Fibroblast of villous mesenchyme (primary cell): Measurements from ENCODE around the gene HOXD9. TPM values are rescaled to one million over a fixed set of nuclear protein-coding genes. Genes with fewer than 3 reads are reported as not detected.
A peak's percentile ranks its signal among the peaks of the same experiment; 100 is the strongest.

Experiments used
- DNase-seq: peaks from one replicate; pipeline ENCODE4 v3.0.0-alpha.2; 2010; ENCODE audit warnings: low read depth
- H3K4me3 ChIP-seq: 2 replicates; pipeline ENCODE4 v1.5.1; 2011; ENCODE audit warnings: low read depth, mild to moderate bottlenecking, low read length
- total RNA-seq: library from RNA; depleted of rRNA; stranded (reverse); fragments of >200 nt; gene quantifications from 2 replicates; pipeline ENCODE4 v1.2.3, GENCODE V29; 2012
- TF ChIP-seq, protein P1 (sequence below): IDR thresholded peaks from 2 replicates; pipeline ENCODE4 v1.5.1; 2012; ENCODE audit warnings: low read depth, mild to moderate bottlenecking, low read length; ENCODE audit not compliant: insufficient read depth

HOXD9 gene
- total RNA-seq, 1 donor: 11.2 TPM

DNA sequence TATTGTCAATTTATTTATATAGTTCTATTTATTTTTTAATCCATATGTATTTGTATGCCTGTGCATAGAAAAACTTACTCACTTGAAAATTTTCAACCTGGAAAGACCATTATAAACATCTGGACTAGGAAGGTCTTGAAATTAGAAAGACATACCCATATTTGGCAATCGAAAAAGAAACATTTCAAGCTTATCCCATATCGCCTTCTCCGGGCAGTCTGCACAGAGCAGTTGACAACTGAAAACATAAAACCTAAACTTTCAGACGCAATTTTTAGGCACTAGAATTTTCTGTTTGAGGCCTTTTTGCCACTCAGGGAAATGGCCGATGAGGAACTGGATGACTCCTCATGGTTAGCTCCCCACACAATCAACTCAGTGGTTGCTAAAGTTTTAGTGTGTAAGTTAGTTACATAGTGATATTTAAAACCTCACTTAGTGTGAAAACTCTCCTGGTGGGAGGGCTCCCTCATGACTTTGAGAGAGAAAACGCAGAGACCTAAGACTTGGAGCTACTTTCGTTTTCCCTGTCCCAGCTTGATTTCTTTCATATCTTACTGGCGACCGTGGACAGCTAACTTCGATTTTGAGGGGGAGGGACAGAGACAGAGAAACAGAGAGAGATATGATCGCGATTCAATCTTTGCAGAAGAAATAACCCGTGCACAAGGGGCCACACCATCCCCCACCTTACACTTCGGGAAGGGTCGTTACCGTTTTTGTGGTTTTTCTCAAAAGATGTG, 26.1 kb upstream of the HOXD9 start:
- peak; percentile 32 for DNase-seq
- peak overlapping the region; percentile 49 for H3K4me3 ChIP-seq
- TF ChIP-seq, protein P1, sequence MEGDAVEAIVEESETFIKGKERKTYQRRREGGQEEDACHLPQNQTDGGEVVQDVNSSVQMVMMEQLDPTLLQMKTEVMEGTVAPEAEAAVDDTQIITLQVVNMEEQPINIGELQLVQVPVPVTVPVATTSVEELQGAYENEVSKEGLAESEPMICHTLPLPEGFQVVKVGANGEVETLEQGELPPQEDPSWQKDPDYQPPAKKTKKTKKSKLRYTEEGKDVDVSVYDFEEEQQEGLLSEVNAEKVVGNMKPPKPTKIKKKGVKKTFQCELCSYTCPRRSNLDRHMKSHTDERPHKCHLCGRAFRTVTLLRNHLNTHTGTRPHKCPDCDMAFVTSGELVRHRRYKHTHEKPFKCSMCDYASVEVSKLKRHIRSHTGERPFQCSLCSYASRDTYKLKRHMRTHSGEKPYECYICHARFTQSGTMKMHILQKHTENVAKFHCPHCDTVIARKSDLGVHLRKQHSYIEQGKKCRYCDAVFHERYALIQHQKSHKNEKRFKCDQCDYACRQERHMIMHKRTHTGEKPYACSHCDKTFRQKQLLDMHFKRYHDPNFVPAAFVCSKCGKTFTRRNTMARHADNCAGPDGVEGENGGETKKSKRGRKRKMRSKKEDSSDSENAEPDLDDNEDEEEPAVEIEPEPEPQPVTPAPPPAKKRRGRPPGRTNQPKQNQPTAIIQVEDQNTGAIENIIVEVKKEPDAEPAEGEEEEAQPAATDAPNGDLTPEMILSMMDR: no peak

DNA sequence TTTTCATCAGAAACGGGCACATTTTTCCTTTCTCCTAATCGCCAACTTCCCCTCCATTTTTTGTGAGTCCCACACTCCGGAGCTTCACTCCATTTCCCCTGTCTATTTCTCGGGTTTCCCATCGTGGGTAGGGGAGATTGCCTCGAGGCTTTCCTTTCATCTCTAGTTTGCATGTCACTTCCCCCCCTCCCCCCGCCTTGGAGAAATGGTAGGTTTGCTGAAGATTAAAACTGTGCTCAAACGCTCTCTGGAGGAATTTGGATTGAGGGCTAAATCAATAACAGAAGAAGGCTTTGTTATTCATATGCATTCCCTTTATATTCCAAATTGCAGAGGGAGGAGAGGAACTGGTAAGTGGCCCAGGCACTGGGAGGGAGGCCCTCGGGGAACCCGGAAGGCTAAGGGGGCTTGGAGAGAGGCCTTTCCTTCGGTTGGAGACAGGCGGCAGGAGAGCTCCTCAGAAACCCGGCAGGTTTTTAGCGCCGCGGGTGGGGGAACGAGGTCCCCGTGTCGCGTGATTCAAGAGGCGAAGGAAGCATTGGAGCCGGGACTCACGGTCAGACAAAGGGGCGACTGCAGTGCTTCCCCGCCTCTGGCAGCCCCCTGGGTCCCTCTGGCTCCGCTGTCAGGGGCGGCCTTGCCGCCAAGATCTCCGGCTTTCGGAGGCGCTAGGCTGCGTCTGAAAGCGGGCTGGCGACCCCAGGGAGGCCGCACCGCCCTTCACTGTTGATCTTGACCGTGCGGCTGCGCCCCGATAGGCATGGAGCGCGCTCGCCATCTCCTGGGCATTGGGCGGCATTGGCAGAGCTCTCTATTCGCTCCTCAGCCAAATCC, 25.3 kb upstream of the HOXD9 start:
- TF ChIP-seq, protein P1: peak; percentile 78
- DNase-seq: peak; percentile 58
- H3K4me3 ChIP-seq: peak overlapping the region; percentile 49

DNA sequence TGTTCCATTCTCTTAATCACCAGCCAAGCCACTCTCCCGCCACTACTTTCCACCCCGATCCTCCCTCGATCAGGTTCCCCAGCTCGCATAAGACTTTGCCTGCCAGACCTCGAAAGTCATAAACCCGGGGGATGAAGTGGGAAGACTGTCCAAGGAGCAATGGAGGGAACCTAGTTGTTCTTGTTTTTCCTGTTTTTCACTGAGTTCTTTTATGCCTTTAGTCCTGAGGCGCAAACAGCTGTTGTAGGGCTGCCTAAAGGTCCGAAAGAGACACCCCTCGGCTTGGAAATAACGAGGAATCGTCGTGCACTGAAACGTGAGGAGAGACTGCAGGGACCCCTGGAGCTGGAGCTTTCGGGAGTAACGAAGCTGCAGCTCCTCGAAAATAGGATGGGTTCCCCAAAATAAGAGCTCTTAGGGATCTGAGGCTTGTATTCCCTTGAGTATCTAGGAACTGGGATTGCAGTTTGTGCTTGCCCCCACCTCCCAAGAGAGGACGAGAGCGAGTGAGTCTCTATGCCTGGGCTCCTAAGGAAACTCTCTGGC, 24.6 kb upstream of the HOXD9 start:
- DNase-seq: no peak
- TF ChIP-seq, protein P1: no peak
- no peak overlapping the region for H3K4me3 ChIP-seq

DNA sequence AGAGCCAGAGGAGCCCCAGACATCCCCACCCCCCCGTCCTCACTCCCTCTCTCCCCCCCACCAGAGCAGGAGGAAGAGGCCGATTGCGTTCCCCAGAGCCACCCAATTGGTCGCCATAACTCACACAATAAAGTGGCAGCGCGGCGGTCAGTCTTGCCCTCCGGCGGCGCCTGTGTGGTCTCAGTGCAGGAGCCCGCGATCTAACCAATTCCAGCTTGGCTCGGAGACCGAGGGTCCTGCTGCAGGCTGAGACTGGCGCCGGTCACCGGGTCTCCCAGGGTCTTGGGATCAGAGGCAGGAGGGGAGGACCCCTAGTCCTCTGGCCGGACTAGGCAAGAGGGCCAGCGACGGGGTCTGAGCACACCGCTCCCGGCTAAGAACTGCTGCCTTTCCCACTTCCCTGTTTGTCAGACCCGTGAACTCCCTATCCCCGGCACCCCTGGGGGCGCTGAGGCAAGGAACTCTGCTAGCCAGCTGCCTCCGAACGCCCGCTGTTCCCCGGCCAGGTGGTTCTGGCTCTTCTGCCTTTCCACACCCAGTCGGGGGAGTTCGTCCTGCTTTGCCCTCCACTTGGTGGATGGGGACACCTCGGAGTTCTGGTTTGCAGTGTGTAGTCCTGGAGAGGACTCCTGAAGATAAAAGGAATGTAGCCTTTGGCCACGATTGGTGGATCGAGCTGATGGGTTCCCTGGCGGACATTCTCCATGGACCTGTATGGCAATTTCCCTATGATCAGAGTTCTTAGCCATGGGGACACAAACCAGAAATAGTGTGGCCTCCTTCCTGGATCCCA, 24.0 kb upstream of the HOXD9 start:
- TF ChIP-seq, protein P1: no peak
- DNase-seq: no peak
- H3K4me3 ChIP-seq: no peak overlapping the region

DNA sequence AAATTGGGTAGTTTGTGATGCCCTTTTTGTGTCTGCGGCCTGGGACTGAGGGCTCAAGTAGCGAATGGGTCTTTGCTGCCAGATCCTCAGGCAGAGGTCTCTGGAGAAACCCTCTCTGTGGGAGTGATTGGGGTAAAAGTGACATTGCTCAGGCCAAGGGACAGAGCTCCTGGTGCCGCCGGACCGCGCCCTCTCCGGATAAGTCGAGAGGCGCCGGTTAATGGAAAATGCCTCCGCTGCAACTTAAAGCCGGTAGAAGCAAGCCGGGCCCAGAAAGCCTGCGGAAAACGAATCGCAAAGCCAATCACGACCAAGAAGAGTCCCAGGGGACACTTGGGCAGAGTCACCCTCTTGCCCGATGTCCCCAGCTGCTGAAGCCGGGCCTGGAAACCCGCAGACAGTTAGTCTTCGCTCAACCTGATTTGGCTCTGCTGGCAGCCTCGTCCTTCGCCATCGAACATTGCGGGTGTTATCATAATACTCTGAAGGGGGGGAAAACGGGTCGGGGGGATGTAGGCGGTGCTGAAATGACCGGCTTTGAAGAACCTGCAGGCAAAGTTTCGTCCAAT, 23.3 kb upstream of the HOXD9 start:
- TF ChIP-seq, protein P1: no peak
- no peak overlapping the region for H3K4me3 ChIP-seq
- DNase-seq: no peak
